GM12872 (cell line): ENCODE results near the gene GRAMD2A.

ENCODE experiments used
- CTCF ChIP-seq: IDR thresholded peaks from 3 replicates; pipeline ENCODE4 v1.5.1; 2011; ENCODE audit warnings: low read depth, mild to moderate bottlenecking, low read length, moderate library complexity; ENCODE audit not compliant: insufficient read depth

GRAMD2A gene

GRCh38 chr15:72169236-72169920, 28.2 kb downstream of the GRAMD2A start:
- no peak for TF ChIP-seq CTCF

GRCh38 chr15:72168808-72169190, 28.8 kb downstream of the GRAMD2A start:
- TF ChIP-seq CTCF = no peak

- no peak for TF ChIP-seq CTCF
These were observed 29.3 kb downstream of the GRAMD2A start for GRCh38 chr15:72168131-72168807.

GRCh38 chr15:72167445-72167844, 30.1 kb downstream of the GRAMD2A start:
- TF ChIP-seq CTCF = no peak

- no peak for TF ChIP-seq CTCF
These were observed 30.7 kb downstream of the GRAMD2A start for GRCh38 chr15:72166716-72167417.

GRCh38 chr15:72163719-72164118, 33.9 kb downstream of the GRAMD2A start:
- no peak for TF ChIP-seq CTCF

- no peak for TF ChIP-seq CTCF
These were observed 35.0 kb downstream of the GRAMD2A start for GRCh38 chr15:72162569-72162968.
